PC-9 (cell line): Measurements from ENCODE around the gene OR2A2. TPM values are rescaled to one million over a fixed set of nuclear protein-coding genes. Genes with fewer than 3 reads are reported as not detected.

Experiments used
- BruUV-seq: library from RNA; stranded (reverse); fragments of 400-500 nt; replicated peaks from 2 replicates; lab custom pipeline; 2021; lab: Mats Ljungman, UMichigan
- CTCF ChIA-PET: fragments of 300-600 bp; sonication (Branson Sonifier 250); formaldehyde crosslinking; loops from one replicate; lab custom pipeline; 2022; ENCODE audit warnings: antibody characterized with exemption; lab: Charles Lee
- POLR2A ChIA-PET: fragments of 300-600 bp; sonication (Branson Sonifier 250); formaldehyde crosslinking; loops from one replicate; lab custom pipeline; 2022; ENCODE audit warnings: antibody characterized with exemption; ENCODE audit not compliant: unreplicated experiment; lab: Charles Lee
- DNase-seq, 2 experiments: peaks; one replicate each; pipeline versions ENCODE4 v3.0.0 to v3.0.0-alpha.2; 2015 to 2022; ENCODE audit warnings: mixed read lengths in 1 of 2
- H2AFZ ChIP-seq: fragments of 200-600 bp; sonication (generic); 2 replicates; pipeline ENCODE4 v1.8.1; 2017; ENCODE audit warnings: antibody characterized with exemption
- H3F3A ChIP-seq: fragments of 200-600 bp; sonication (generic); 2 replicates; pipeline ENCODE4 v1.8.1; 2017; ENCODE audit warnings: antibody characterized with exemption, mild to moderate bottlenecking, low read depth; ENCODE audit not compliant: insufficient read depth
- H3K27ac ChIP-seq: fragments of 200-600 bp; sonication (generic); 2 replicates; pipeline ENCODE4 v1.6.1; 2016; ENCODE audit warnings: mixed run types
- H3K27me3 ChIP-seq: fragments of 200-600 bp; sonication (generic); 2 replicates; pipeline ENCODE4 v1.6.1; 2016; ENCODE audit warnings: low read depth, mixed run types; ENCODE audit not compliant: insufficient read depth
- H3K36me3 ChIP-seq: fragments of 200-600 bp; sonication (generic); 2 replicates; pipeline ENCODE4 v1.6.1; 2016; ENCODE audit warnings: low read depth, mixed run types
- H3K4me1 ChIP-seq: fragments of 200-600 bp; sonication (generic); replicated peaks from 2 replicates; pipeline ENCODE4 v1.6.1; 2016; ENCODE audit warnings: mixed run types; ENCODE audit not compliant: insufficient read depth
- H3K4me2 ChIP-seq: fragments of 200-600 bp; sonication (generic); 2 replicates; pipeline ENCODE4 v1.6.1; 2017; ENCODE audit warnings: mixed run types
- H3K4me3 ChIP-seq: fragments of 200-600 bp; sonication (generic); 2 replicates; pipeline ENCODE4 v1.6.1; 2016; ENCODE audit warnings: mixed run types
- H3K79me2 ChIP-seq: fragments of 200-600 bp; sonication (generic); 2 replicates; pipeline ENCODE4 v1.6.1; 2017; ENCODE audit warnings: low read depth, mixed run types
- H3K9me2 ChIP-seq: fragments of 200-600 bp; sonication (generic); 2 replicates; pipeline ENCODE4 v1.8.1; 2017; ENCODE audit warnings: mild to moderate bottlenecking; ENCODE audit not compliant: insufficient read depth
- H3K9me3 ChIP-seq: fragments of 200-600 bp; sonication (generic); 2 replicates; pipeline ENCODE4 v1.8.1; 2016; ENCODE audit warnings: low read depth; ENCODE audit not compliant: insufficient read depth
- H4K20me1 ChIP-seq: fragments of 200-600 bp; sonication (generic); 2 replicates; pipeline ENCODE4 v1.8.1; 2017; ENCODE audit not compliant: insufficient read depth
- CTCF ChIP-seq: fragments of 200-600 bp; sonication (generic); conservative IDR thresholded peaks from 2 replicates; pipeline ENCODE4 v1.6.1; 2017; ENCODE audit warnings: mixed run types, antibody characterized with exemption, mild to moderate bottlenecking, moderate library complexity
- EZH2 ChIP-seq: fragments of 200-600 bp; sonication (generic); IDR thresholded peaks from 2 replicates; pipeline ENCODE4 v1.8.0; 2017; ENCODE audit warnings: antibody characterized with exemption, low read depth
- intact Hi-C: fragments of 100-400 bp; cut with micrococcal nuclease; formaldehyde crosslinking; loops from one replicate; pipeline ENCODE4 v1.10.0; 2022; ENCODE audit not compliant: unreplicated experiment
- total RNA-seq: library from RNA; stranded (reverse); gene quantifications from 2 replicates; pipeline ENCODE4 v1.2.3, GENCODE V29; 2021

OR2A2 gene
- total RNA-seq, 1 experiment from 2014 or later = not detected

DNA sequence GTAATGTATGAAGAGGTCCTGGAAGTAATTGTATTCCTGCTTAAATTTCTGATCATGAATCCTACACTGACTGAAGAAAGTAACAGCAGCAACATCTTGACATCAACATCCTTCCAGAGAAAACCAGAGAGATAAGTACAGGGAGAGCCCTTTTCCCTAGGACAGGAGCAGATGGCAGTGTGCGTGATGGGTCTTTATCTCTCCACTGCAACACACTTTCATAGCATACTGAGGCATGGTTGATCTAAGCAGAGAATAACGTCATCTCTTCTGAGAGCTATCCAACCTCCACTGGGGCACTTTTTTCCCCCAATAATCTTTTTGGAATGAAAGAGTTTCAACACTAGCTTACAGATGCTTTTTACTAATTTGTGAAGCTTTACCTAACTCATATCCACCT is 39.4 kb upstream of the OR2A2 start:
- no peaks in the 10 kb centered on the region for H3K9me3 ChIP-seq
- no peak overlapping the region for H3K4me3 ChIP-seq
- no peaks in the 10 kb centered on the region for H3K9me2 ChIP-seq
- ChIA-PET POLR2A (no interaction called here), CTCF (no interaction called here)
- H4K20me1 ChIP-seq = no peaks in the 10 kb centered on the region
- H3K4me1 ChIP-seq = no peaks in the 10 kb centered on the region
- no peaks in the 10 kb centered on the region for H3F3A ChIP-seq
- no peak overlapping the region for H3K4me2 ChIP-seq
- no peak overlapping the region for H3K27ac ChIP-seq
- H3K79me2 ChIP-seq = no peaks in the 10 kb centered on the region
- no TSS peak for BruUV-seq
- intact Hi-C loops = no loop called here
- H3K27me3 ChIP-seq = no peaks in the 10 kb centered on the region
- H2AFZ ChIP-seq = no peak overlapping the region
- TF ChIP-seq CTCF = no peak
- no peak for TF ChIP-seq EZH2
- no peaks in the 10 kb centered on the region for H3K36me3 ChIP-seq
- no peak for DNase-seq

DNA sequence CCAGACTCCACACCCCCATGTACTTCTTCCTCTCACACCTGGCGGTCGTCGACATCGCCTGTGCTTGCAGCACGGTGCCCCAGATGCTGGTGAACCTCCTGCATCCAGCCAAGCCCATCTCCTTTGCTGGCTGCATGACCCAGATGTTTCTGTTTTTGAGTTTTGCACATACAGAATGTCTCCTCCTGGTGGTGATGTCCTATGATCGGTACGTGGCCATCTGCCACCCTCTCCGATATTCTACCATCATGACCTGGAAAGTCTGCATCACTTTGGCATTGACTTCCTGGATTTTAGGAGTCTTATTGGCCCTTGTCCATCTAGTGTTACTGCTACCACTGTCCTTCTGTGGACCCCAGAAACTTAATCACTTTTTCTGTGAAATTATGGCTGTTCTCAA is 35.0 kb upstream of the OR2A2 start:
- CTCF ChIA-PET = no interaction called here
- H2AFZ ChIP-seq = no peak overlapping the region

GRCh38 chr7:144085978-144086377 is 23.4 kb upstream of the OR2A2 start, which contains the start of gene OR2A12:
Gene OR2A12 (plus strand): TSS chr7:144086278. CDS start chr7:144095108, 8,830 bp downstream.
- Histone ChIP-seq H3K4me2 (no peak within 1 kb of the TSS), H2AFZ (no peak within 1 kb of the TSS), H3K36me3 (no peaks in the 10 kb centered on the region), H3K27ac (no peak within 1 kb of the TSS), H3K4me3 (no peak within 1 kb of the TSS), H3K4me1 (no peaks in the 10 kb centered on the region), H3K27me3 (no peaks in the 10 kb centered on the region), H3K79me2 (no peaks in the 10 kb centered on the region), H3K9me3 (0 out of 2 replicates have a peak, but pooled peaks cover 4% of the 10 kb centered on the region), H4K20me1 (no peaks in the 10 kb centered on the region; the same call in 1 of the 2 replicates), H3K9me2 (no peaks in the 10 kb centered on the region), H3F3A (no peaks in the 10 kb centered on the region)
- no peak for DNase-seq
- no TSS peak for BruUV-seq
- ChIA-PET CTCF (no interaction called here), POLR2A (no interaction called here)
- TF ChIP-seq EZH2 (no peak), CTCF (no peak)
- intact Hi-C loops = no loop called here

More for the DNA sequence above, 35.0 kb upstream of the OR2A2 start:
- intact Hi-C loops = no loop called here
- H3K27ac ChIP-seq = no peak overlapping the region
- no peak overlapping the region for H3K4me3 ChIP-seq
- H3K9me3 ChIP-seq = peaks cover 3% of the 10 kb centered on the region; the same call in 1 of the 2 replicates
- H3K4me2 ChIP-seq = no peak overlapping the region
- H3F3A ChIP-seq = no peaks in the 10 kb centered on the region
- no peaks in the 10 kb centered on the region for H3K4me1 ChIP-seq
- BruUV-seq = no TSS peak
- no peaks in the 10 kb centered on the region for H3K79me2 ChIP-seq
- POLR2A ChIA-PET = no interaction called here
- no peak for DNase-seq
- no peak for TF ChIP-seq EZH2
- no peak for TF ChIP-seq CTCF
- no peaks in the 10 kb centered on the region for H3K27me3 ChIP-seq
- no peaks in the 10 kb centered on the region for H4K20me1 ChIP-seq
- H3K36me3 ChIP-seq = no peaks in the 10 kb centered on the region
- no peaks in the 10 kb centered on the region for H3K9me2 ChIP-seq
